NCI-H526 (cell line): ENCODE results near the gene ATF7IP2.
A peak's percentile ranks its signal among the peaks of the same experiment; 100 is the strongest.

Experiments
- DNase-seq, 2 experiments: peaks; one replicate each; lab custom pipeline; 2025; lab: John Stamatoyannopoulos, UW

ATF7IP2 gene

GRCh38 chr16:10511829-10512228, 126.0 kb downstream of the ATF7IP2 start:
- no peak for DNase-seq

GRCh38 chr16:10514369-10515055, 128.7 kb downstream of the ATF7IP2 start:
- peak; percentile 46 to 71 for DNase-seq

GRCh38 chr16:10517868-10518267, 132.0 kb downstream of the ATF7IP2 start:
- DNase-seq = peak in 1 of 2 experiments; percentile 21

GRCh38 chr16:10518479-10519041, 132.7 kb downstream of the ATF7IP2 start:
- peak in 1 of 2 experiments; percentile 25 for DNase-seq

GRCh38 chr16:10519297-10519696, 133.4 kb downstream of the ATF7IP2 start:
- DNase-seq = no peak

GRCh38 chr16:10519929-10520868, 134.3 kb downstream of the ATF7IP2 start:
- DNase-seq = no peak

GRCh38 chr16:10520869-10521578, 135.2 kb downstream of the ATF7IP2 start:
- no peak for DNase-seq

GRCh38 chr16:10521681-10522274, 135.9 kb downstream of the ATF7IP2 start:
- DNase-seq = peak; percentile 50 to 91

- no peak for DNase-seq
These were observed 137.1 kb downstream of the ATF7IP2 start for GRCh38 chr16:10522966-10523365.

GRCh38 chr16:10525214-10525825, 139.5 kb downstream of the ATF7IP2 start:
- DNase-seq = no peak

GRCh38 chr16:10526962-10527361, 141.1 kb downstream of the ATF7IP2 start:
- no peak for DNase-seq

- DNase-seq = no peak
These were observed 142.8 kb downstream of the ATF7IP2 start for GRCh38 chr16:10528635-10529034.

GRCh38 chr16:10529895-10530669, 144.2 kb downstream of the ATF7IP2 start:
- DNase-seq = no peak

- no peak for DNase-seq
These were observed 144.8 kb downstream of the ATF7IP2 start for GRCh38 chr16:10530685-10531084.

- no peak for DNase-seq
These were observed 145.7 kb downstream of the ATF7IP2 start for GRCh38 chr16:10531582-10531981.
